ENCODE data around the gene FAM118B. TPM values are rescaled to one million over a fixed set of nuclear protein-coding genes. Genes with fewer than 3 reads are reported as not detected.
"Not testable (repeated sequence)": the region's sequence is repeated elsewhere in the genome, so short reads cannot be mapped to it uniquely, and the experiment has no call there.

The FAM118B gene
- polyA plus RNA-seq, 4 donors, result 20.2 to 30.3 (median 25.5) TPM

DNA sequence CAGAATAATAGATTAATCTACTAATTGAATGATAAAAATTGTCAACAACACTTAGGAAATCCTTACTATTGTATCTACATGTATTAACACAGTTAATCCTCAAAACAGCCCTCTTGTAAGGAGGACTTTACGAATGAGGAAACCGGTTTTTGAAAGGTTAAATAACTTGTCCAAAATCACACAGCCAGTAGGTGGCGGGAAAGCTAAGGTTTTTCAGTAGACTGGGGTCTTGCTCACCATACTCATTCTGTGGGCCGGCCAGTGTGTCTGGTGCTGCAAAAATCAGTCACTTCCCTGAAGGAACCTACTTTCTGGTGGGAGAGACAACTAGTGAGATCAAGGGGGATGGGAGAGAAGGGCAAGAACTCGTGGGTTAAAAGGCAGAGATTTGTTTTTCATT lies 96.1 kb downstream of the FAM118B start:
- Histone ChIP-seq H3K27ac (ENCODE audit: low read depth in 1 of 3, low read length in 2 of 3) (no peak overlapping the region), H3K4me3 (ENCODE audit: low read depth in 1 of 3, low read length in 3 of 3) (no peak overlapping the region), H3K9me3 (ENCODE audit: control insufficient read depth in 2 of 2, insufficient read depth in 1 of 2, low read depth in 1 of 2, low read length in 1 of 2) (no peaks in the 10 kb centered on the region), H3K27me3 (ENCODE audit: control insufficient read depth in 3 of 3, insufficient read depth in 3 of 3, low read length in 3 of 3) (no peaks in the 10 kb centered on the region), H3K36me3 (ENCODE audit: control insufficient read depth in 3 of 3, insufficient read depth in 2 of 3, low read depth in 1 of 3, low read length in 3 of 3) (peaks cover 0 to 20% (median 0%) of the 10 kb centered on the region in 3 donors), H3K4me1 (ENCODE audit: control insufficient read depth in 3 of 3, insufficient read depth in 2 of 3, low read depth in 1 of 3, low read length in 2 of 3) (peaks cover 0 to 10% (median 2%) of the 10 kb centered on the region in 3 donors)
- no peak for FAIRE-seq
- DNase-seq, result no peak
- WGBS, 3 donors, result 49 to 79% (median 53%) methylated on average over 5 of the region's 5 CpGs

DNA sequence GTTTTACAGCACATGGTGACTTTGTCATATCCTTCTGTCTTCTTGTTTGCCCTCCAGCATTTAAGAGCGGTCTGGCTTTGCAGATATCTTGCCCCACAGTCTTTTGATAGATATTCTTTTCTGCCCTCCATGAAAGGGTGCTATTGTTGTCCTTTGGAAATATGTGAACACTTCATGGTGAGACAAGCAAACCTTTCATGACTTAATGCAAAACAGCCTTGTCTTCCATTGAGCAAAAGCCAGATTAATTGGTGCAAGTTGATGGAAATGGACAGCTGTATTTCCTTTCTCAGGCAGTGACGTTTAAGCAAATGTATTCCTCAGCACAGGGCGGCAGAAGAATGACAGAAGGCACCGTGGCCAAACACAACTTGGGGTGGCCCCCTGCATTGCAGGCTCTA lies 96.7 kb downstream of the FAM118B start:
- Histone ChIP-seq H3K4me1 (ENCODE audit: control insufficient read depth in 3 of 3, insufficient read depth in 2 of 3, low read depth in 1 of 3, low read length in 2 of 3) (peaks cover 0 to 14% (median 2%) of the 10 kb centered on the region in 3 donors), H3K27ac (ENCODE audit: low read depth in 1 of 3, low read length in 2 of 3) (no peak overlapping the region), H3K36me3 (ENCODE audit: control insufficient read depth in 3 of 3, insufficient read depth in 2 of 3, low read depth in 1 of 3, low read length in 3 of 3) (peaks cover 0 to 18% (median 0%) of the 10 kb centered on the region in 3 donors), H3K9me3 (ENCODE audit: control insufficient read depth in 2 of 2, insufficient read depth in 1 of 2, low read depth in 1 of 2, low read length in 1 of 2) (no peaks in the 10 kb centered on the region), H3K4me3 (ENCODE audit: low read depth in 1 of 3, low read length in 3 of 3) (no peak overlapping the region), H3K27me3 (ENCODE audit: control insufficient read depth in 3 of 3, insufficient read depth in 3 of 3, low read length in 3 of 3) (no peaks in the 10 kb centered on the region)
- DNase-seq (no peak), FAIRE-seq (no peak)
- 81 to 89% (median 85%) methylated on average over 4 of the region's 4 CpGs for WGBS, 3 donors

DNA sequence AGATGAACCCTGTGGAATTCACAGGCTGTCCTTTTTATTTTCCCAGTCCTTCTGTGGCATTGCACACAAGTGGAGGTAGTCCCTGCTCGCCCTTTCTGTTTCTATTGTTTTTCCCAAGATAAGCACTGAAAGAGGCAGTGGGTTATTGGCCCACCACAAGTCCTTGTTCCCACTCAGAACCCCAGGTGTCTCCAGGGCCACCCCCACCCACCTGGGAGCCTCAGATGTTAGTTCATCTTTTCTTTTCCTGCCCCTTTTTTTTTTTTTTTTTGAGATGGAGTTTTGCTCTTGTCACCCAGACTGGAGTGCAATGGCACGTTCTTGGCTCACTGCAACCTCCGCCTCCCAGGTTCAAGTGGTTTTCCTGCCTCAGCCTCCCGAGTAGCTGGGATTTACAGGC lies 97.2 kb downstream of the FAM118B start:
- H3K27me3 ChIP-seq (ENCODE audit: control insufficient read depth in 3 of 3, insufficient read depth in 3 of 3, low read length in 3 of 3); FAIRE-seq; H3K9me3 ChIP-seq (ENCODE audit: control insufficient read depth in 2 of 2, insufficient read depth in 1 of 2, low read depth in 1 of 2, low read length in 1 of 2); H3K4me3 ChIP-seq (ENCODE audit: low read depth in 1 of 3, low read length in 3 of 3); DNase-seq; H3K27ac ChIP-seq (ENCODE audit: low read depth in 1 of 3, low read length in 2 of 3): not testable (repeated sequence)
- Histone ChIP-seq H3K4me1 (ENCODE audit: control insufficient read depth in 3 of 3, insufficient read depth in 2 of 3, low read depth in 1 of 3, low read length in 2 of 3) (peaks cover 0 to 12% (median 2%) of the 10 kb centered on the region in 3 donors), H3K36me3 (ENCODE audit: control insufficient read depth in 3 of 3, insufficient read depth in 2 of 3, low read depth in 1 of 3, low read length in 3 of 3) (peaks cover 0 to 18% (median 0%) of the 10 kb centered on the region in 3 donors)
- WGBS, 3 donors, result 90 to 99% (median 90%) methylated on average over 4 of the region's 4 CpGs

GRCh38 chr11:126310200-126310991 lies 98.8 kb downstream of the FAM118B start:
- no peak overlapping the region for H3K4me3 ChIP-seq (ENCODE audit: low read depth in 1 of 3, low read length in 3 of 3)
- peaks cover 0 to 18% (median 0%) of the 10 kb centered on the region in 3 donors for H3K36me3 ChIP-seq (ENCODE audit: control insufficient read depth in 3 of 3, insufficient read depth in 2 of 3, low read depth in 1 of 3, low read length in 3 of 3)
- peaks cover 0 to 8% (median 0%) of the 10 kb centered on the region in 3 donors for H3K4me1 ChIP-seq (ENCODE audit: control insufficient read depth in 3 of 3, insufficient read depth in 2 of 3, low read depth in 1 of 3, low read length in 2 of 3)
- FAIRE-seq, result no peak
- H3K27me3 ChIP-seq (ENCODE audit: control insufficient read depth in 3 of 3, insufficient read depth in 3 of 3, low read length in 3 of 3), result no peaks in the 10 kb centered on the region
- no peak overlapping the region for H3K27ac ChIP-seq (ENCODE audit: low read depth in 1 of 3, low read length in 2 of 3)
- H3K9me3 ChIP-seq (ENCODE audit: control insufficient read depth in 2 of 2, insufficient read depth in 1 of 2, low read depth in 1 of 2, low read length in 1 of 2), result no peaks in the 10 kb centered on the region
- DNase-seq, result peak; percentile 55 to 79
- WGBS, 3 donors, result 67 to 76% (median 72%) methylated on average over 12 of the region's 12 CpGs

- Histone ChIP-seq H3K36me3 (ENCODE audit: control insufficient read depth in 3 of 3, insufficient read depth in 2 of 3, low read depth in 1 of 3, low read length in 3 of 3) (peaks cover 0 to 18% (median 0%) of the 10 kb centered on the region in 3 donors), H3K4me1 (ENCODE audit: control insufficient read depth in 3 of 3, insufficient read depth in 2 of 3, low read depth in 1 of 3, low read length in 2 of 3) (peaks cover 0 to 8% (median 0%) of the 10 kb centered on the region in 3 donors), H3K9me3 (ENCODE audit: control insufficient read depth in 2 of 2, insufficient read depth in 1 of 2, low read depth in 1 of 2, low read length in 1 of 2) (no peaks in the 10 kb centered on the region), H3K27ac (ENCODE audit: low read depth in 1 of 3, low read length in 2 of 3) (no peak overlapping the region), H3K4me3 (ENCODE audit: low read depth in 1 of 3, low read length in 3 of 3) (no peak overlapping the region), H3K27me3 (ENCODE audit: control insufficient read depth in 3 of 3, insufficient read depth in 3 of 3, low read length in 3 of 3) (no peaks in the 10 kb centered on the region)
- 67 to 75% (median 75%) methylated on average over 6 of the region's 6 CpGs for WGBS, 3 donors
- FAIRE-seq, result no peak
- DNase-seq, result no peak
Measured at GRCh38 chr11:126310992-126311310, 99.4 kb downstream of the FAM118B start.

DNA sequence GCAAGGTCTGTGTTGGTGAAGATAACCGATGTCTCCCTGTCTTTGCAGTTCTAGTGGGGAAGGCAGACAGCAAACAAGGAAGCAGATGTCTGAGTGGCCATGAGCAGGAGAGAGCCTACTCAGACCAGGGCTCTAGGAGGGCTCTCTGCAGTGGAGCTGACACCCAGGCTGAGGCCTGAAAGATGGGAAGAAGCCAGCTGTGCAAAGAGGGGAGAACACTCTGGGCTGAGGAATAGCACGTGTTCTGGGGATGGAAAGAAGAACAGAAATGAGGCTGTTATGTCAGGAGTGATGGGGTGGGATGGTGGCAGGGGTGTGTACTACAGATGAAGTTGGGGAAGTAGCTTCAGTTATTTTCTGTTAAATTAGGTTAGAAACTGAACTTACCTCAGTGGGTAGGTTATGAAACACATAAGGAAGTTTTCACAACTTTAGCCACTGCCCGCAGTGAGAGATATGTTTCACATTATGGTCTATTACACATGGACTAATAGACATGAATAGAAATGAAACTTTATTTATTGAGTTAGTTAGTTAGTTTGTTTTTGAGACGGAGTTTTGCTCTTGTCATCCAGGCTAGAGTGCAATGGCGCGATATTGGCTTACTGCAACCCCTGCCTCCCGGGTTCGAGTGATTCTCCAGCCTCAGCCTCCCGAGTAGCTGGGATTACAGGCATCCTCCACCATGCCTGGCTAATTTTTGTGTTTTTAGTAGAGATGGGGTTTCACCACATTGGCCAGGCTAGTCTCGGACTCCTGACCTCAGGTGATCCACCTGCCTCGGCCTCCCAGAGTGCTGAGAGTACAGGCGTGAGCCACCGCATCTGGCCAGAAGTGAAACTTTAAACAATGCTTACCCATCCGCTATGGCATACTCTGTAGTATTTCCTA lies 100.1 kb downstream of the FAM118B start:
- no peak overlapping the region for H3K27ac ChIP-seq (ENCODE audit: low read depth in 1 of 3, low read length in 2 of 3)
- H3K27me3 ChIP-seq (ENCODE audit: control insufficient read depth in 3 of 3, insufficient read depth in 3 of 3, low read length in 3 of 3), result no peaks in the 10 kb centered on the region
- H3K9me3 ChIP-seq (ENCODE audit: control insufficient read depth in 2 of 2, insufficient read depth in 1 of 2, low read depth in 1 of 2, low read length in 1 of 2), result no peaks in the 10 kb centered on the region
- peaks cover 0 to 14% (median 0%) of the 10 kb centered on the region in 3 donors for H3K36me3 ChIP-seq (ENCODE audit: control insufficient read depth in 3 of 3, insufficient read depth in 2 of 3, low read depth in 1 of 3, low read length in 3 of 3)
- H3K4me1 ChIP-seq (ENCODE audit: control insufficient read depth in 3 of 3, insufficient read depth in 2 of 3, low read depth in 1 of 3, low read length in 2 of 3), result peaks cover 0 to 8% (median 0%) of the 10 kb centered on the region in 3 donors
- 87 to 96% (median 94%) methylated on average over 14 of the region's 14 CpGs for WGBS, 3 donors
- no peak overlapping the region for H3K4me3 ChIP-seq (ENCODE audit: low read depth in 1 of 3, low read length in 3 of 3)
- no peak for FAIRE-seq
- no peak for DNase-seq

Other genes with a start within 250 kb of the FAM118B start
- gene CDON, start 148.9 kb upstream of the FAM118B start, polyA plus RNA-seq, result 1 to 10 TPM in 2 of 4 donors, not detected in 2; 1.7 to 9.0 TPM
- gene RPUSD4, start 132 bp upstream of the FAM118B start, polyA plus RNA-seq, result 10 to 100 TPM; 11.3 to 41.2 (median 17.8) TPM
- gene SRPRA, start 57.1 kb downstream of the FAM118B start, polyA plus RNA-seq, result 10 to 100 TPM; 20.0 to 74.2 (median 35.8) TPM
- 10 to 100 TPM; 13.8 to 36.1 (median 27.6) TPM for gene FOXRED1, start 57.4 kb downstream of the FAM118B start, polyA plus RNA-seq
- 10 to 100 TPM in 2 of 4 donors, 1 to 10 TPM in 2; 6.2 to 15.6 (median 10.3) TPM for gene TIRAP, start 71.3 kb downstream of the FAM118B start, polyA plus RNA-seq
- 10 to 100 TPM; 12.2 to 23.3 (median 16.4) TPM for gene DCPS, start 92.3 kb downstream of the FAM118B start, polyA plus RNA-seq
- gene ST3GAL4, start 143.9 kb downstream of the FAM118B start, polyA plus RNA-seq, result 10 to 100 TPM in 1 of 4 donors, 1 to 10 TPM in 3; 1.6 to 11.6 (median 4.0) TPM

Measured in small intestine (tissue), 7 donors.